LNCAP (cell line): ENCODE measurements around the gene FEZ2.

Experiments used
- TF ChIP-seq, protein P1 (sequence below): fragments of 450-650 bp; IDR thresholded peaks from 2 replicates; pipeline ENCODE4 v1.5.1; 2017; ENCODE audit warnings: mild to moderate bottlenecking

FEZ2 gene

GRCh38 chr2:36545871-36546416 lies 52.0 kb downstream of the FEZ2 start:
- TF ChIP-seq, protein P1, sequence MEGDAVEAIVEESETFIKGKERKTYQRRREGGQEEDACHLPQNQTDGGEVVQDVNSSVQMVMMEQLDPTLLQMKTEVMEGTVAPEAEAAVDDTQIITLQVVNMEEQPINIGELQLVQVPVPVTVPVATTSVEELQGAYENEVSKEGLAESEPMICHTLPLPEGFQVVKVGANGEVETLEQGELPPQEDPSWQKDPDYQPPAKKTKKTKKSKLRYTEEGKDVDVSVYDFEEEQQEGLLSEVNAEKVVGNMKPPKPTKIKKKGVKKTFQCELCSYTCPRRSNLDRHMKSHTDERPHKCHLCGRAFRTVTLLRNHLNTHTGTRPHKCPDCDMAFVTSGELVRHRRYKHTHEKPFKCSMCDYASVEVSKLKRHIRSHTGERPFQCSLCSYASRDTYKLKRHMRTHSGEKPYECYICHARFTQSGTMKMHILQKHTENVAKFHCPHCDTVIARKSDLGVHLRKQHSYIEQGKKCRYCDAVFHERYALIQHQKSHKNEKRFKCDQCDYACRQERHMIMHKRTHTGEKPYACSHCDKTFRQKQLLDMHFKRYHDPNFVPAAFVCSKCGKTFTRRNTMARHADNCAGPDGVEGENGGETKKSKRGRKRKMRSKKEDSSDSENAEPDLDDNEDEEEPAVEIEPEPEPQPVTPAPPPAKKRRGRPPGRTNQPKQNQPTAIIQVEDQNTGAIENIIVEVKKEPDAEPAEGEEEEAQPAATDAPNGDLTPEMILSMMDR, result 0 out of 2 replicates have a peak, but pooled peaks have one; percentile 12

DNA sequence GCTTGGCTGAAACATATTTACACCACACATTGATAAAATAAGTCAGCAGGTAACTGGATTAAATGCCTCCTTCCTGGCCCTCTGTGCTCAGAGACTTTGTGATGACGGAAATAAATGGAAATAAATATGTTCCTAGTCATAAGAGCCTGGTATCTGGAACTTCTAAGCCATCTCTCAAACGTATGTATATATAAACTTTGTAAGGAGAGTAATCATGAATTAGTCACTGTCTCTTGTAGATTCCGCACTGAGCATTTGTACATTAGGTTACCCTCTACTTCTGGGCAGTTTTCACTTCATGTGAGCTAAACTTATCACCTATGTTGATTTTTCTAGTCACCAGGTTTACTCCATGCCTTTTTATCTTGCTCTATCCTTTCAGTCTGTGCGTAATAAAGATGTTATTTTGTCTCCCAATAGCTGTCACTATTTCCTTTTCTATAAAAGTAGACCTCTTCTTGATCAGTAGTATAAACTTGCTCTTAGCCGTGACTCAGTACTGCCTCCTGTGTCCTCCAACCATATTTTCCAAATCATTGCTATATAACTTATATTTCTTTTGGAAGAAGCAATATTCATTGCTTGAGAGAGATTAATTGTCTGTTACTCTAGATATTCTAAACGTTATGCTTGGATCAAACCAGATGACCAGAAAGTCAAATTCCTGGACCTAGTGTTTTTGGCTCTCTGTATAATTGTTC lies 53.2 kb downstream of the FEZ2 start:
- TF ChIP-seq, protein P1, result no peak

DNA sequence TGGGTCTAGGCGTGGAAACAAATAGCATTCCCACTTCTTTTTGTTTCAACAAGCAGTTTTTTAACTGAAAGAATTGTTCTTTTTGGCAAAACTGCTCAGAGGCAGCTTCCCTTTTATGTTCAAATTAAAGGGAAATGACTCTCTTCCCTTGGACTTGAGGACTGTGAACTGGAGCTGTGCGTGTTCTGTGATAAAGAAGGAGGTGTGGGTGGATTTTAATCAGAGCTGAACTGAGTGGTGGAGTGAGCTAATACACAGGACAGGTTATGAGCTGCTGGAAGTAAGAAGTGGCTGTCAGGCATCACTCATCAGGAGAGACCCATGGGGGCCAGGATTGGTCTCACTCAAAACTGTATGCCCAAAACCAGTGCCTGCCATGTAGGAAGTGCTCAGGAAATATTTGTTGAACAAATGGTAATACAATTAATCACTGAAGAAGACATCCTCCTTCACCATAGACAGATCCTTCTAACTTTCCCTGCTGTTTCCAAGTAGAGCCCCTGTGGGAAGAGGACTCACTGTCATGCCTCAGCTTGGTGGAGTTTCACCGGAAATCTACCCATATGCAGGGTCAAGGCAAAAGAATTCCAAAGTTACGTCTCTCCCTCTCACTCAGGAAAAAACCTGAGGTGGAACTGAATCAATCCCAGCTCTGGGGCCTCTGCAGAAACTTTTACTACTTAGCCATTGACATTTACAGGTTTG lies 55.9 kb downstream of the FEZ2 start:
- TF ChIP-seq, protein P1, result no peak

- TF ChIP-seq, protein P1, result no peak
Observed at GRCh38 chr2:36540986-36541754, 56.8 kb downstream of the FEZ2 start.

GRCh38 chr2:36539631-36540030 lies 58.3 kb downstream of the FEZ2 start:
- TF ChIP-seq, protein P1, result no peak

GRCh38 chr2:36538335-36538734 lies 59.6 kb downstream of the FEZ2 start:
- TF ChIP-seq, protein P1, result no peak

GRCh38 chr2:36536776-36537175 lies 61.2 kb downstream of the FEZ2 start:
- TF ChIP-seq, protein P1, result no peak
